ENCODE results near the gene COL4A5.

COL4A5 gene

DNA sequence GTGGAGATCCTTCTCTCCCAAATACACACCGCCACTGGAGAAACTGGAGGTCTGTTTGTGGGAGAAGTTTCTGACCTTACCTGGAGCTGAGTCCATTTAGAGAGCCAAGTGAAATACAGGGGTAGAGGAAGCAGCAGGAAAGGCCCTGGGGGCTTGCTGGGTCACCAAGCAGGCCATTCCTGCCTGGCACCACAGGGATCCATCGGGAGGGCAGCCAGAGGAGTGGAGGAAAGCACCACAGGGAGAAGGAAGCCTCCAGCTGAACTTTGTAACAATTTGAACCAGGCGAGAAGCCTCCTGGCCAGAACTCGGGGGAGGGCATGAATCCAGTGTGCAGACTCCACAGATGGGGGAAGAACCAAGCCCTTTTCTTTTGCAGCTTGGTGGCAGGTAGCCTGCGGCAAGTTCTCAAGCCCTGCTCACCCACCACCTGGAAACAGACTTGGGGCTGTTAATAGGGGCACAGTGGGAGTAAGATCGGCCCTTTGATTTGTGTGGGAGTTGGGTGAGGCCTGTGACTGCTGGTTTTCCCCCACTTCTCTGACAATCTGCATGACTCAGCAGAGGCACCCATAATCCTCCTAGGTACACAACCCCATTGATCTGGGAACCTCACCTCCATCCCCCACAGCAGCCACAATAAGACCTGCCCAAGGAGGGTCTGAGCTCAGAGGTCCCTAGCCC, 202.1 kb downstream of the COL4A5 start:
- DNase-seq (ENCODE audit: low read depth), result no peak

DNA sequence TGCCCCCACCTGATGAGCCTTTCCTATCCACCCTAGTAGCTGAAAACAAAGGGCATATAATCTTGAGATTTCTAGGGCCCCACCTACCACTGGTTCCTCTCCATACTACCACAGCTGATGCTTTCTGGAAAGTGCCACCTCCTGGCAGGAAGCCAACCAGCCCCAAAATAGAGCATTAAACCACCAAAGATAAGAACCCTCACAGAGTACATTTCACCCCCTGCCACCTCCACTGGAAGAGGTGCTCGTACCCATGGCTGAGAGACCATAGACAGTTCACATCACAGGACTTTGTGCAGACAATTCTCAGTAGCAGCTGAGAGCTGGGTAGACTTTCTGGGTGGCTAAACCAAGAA, 202.6 kb downstream of the COL4A5 start:
- no peak for DNase-seq (ENCODE audit: low read depth)

DNA sequence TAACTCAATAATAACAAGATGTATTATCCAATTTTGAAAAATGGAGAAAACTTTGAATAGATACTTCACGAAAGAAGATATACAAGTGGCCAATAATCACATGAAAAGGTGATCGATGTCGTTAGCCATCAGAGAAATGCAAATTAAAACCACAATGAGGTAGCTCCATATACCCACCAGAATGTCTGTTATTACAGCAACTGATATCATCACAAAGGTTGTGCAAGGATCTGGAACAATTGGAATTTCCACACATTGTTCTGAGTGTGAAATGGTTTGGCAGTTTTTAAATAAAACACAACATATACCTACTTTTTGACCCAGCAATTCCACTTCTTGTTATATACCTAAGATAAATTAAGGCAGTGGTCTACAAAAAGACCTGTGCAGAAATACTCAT, 225.1 kb downstream of the COL4A5 start:
- no peak for DNase-seq (ENCODE audit: low read depth)

DNA sequence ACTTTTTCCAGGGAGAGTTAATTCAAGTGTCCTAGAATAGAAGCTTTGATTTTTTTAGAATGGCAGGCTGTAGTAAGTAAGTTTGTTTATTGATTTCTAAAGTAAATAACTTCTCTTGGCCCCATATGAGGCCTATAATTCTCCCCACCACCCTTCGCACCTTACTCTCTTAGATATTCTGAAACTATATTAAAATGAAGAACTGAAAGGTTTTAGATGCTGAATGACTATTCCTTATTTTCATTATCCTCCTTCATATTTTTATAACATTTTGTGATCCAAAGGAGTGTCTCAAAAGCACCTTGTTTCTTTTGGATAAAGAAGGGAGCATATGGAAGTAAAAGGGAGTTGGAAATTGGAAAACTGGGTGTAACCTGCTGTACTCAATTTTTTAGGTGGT, 226.5 kb downstream of the COL4A5 start:
- no peak for DNase-seq (ENCODE audit: low read depth)

DNA sequence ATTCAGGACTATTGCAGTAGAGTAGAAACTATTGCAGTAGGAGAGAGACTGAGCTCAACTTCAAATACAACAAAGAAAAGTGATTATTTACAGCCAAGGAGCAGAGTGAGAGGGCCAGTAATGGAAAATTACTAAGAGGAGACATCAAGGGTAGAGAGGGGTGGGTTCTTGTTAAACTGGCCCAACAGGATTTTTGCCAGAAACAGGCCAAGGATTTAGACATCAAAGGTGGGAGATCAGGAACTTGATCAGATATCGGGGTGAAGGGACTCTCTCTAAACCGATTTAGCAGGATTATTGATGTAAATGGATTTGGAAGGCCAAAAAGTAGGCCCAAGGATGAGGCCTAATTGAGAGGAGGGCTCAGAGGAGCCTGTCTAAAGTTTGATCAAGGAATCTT, 231.9 kb downstream of the COL4A5 start:
- no peak for DNase-seq (ENCODE audit: low read depth)

DNA sequence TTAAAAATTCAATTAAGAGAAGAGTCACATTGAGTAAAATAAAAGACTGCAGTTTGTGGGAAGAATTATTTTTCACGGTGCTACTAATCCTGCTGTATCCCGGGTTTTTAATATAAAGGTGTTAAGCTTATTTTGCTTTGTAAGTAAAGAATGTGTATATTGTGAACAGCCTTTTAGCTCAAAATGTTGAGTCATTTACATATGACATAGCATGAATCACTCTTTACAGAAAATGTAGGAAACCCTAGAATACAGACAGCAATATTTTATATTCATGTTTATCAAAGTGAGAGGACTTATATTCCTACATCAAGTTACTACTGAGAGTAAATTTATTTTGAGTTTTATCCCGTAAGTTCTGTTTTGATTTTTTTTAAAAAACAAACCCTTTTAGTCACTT, 257.1 kb downstream of the COL4A5 start:
- no peak for DNase-seq (ENCODE audit: low read depth)

DNA sequence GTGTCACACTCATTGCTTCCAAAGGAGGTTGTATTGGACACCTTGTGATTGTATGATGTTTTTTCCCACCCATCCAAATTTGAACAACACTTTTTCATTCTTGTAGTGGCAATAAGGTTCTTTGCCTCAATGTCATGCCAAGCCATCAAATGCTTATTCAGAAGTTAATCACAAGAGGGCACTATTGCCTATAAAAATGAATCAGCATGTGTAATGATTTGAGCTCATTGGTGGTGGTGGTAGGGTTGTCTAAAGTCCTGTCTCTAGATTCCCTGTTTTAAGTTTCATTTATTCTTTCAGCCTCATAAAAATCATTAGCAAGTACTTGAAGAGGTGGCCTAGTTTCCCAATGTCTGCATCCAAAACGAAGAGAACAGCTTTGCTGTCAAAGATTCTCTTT, 259.7 kb downstream of the COL4A5 start:
- no peak for DNase-seq (ENCODE audit: low read depth)

DNA sequence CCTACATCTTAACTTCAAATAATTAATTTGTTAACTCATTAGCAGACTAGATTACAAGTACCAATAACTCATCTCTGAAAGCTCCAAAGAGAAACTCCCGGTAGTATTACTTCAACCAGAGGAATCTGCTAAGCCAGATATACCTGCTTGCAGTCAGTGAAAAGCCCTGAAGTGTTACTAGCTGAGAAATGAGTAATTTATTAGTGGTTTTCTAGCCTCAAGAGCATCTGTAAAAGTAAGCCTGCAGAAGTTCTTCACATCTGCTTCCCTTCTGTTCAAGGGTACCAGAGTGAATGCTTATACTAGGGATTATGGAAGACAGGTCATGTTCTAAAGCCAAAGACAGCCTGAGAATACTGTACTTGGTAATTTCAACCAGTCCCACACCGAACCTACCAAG, 262.0 kb downstream of the COL4A5 start:
- no peak for DNase-seq (ENCODE audit: low read depth)

DNA sequence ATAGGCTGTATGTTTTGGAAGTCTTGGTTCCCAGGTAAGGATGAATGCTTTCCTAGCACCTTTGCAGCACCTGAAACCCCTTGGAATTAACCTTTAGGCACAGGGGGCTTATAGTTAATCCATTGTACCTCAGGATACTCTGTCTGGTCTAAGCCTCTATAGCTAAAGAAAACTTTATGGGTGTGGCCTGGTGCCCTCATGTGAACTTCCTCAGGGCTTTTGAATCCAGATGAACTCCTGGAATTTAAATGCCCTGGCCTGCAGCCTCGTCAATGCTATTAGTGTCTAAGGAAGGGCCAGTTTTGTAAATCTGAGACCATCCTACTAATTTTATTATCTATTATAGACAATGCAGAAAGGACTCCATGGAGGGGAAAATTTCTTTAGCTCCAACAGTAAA, 262.9 kb downstream of the COL4A5 start:
- DNase-seq (ENCODE audit: low read depth), result no peak

DNA sequence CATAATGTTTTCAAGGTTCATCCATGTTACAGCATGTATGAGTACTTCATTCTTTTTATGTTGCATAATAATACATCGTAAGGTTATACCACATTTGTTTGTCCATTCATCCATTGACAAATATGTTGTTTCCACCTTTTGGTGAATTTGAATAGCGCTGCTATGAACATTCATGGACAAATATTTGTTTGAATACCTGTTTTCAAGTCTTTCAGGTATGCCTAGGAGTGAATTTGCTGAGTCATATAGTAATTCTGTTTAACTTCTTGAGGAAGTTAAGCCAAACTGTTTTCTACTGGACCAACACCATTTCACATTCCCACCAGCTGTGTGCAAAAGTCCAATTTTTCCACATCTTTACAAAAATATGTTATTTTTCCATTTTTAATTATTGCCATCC, 265.2 kb downstream of the COL4A5 start:
- DNase-seq (ENCODE audit: low read depth), result no peak

DNA sequence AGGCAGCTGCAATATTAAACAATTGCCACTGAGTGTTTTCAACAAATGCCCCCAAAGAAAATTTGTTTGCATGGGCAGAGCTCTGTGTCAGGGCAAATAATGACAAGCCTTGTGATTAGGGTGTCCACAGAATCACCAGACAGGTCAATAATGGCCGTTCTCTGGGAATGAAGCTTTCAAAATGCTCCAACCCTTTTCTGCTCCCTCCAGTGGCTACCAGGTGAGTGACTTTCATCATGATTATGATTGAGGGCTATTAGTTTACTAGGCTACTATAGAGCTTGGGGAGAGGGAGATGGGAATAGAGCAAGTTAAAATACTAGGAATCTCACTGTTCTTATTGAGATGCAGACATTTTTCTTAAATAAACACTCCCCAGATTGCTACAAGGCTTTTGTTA, 273.2 kb downstream of the COL4A5 start:
- no peak for DNase-seq (ENCODE audit: low read depth)

DNA sequence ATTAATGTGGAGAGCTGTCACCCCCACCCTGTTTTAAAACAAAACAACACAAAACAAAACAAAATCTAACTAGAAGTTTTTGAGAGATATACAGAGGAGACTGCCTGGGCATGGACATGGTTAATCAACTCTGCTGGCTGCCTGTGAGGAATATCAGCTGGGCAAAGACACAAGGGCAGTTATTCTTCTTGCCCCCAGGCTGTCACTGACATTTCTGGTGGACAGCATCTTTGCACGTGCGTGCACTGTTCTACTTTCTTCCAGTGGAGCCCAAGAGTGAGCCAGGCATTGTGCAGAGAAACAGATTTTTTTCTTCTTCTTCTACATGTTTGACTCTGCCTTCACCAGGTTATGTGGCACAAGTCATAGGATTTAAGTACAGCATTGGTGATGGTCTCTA, 282.9 kb downstream of the COL4A5 start:
- no peak for DNase-seq (ENCODE audit: low read depth)

DNA sequence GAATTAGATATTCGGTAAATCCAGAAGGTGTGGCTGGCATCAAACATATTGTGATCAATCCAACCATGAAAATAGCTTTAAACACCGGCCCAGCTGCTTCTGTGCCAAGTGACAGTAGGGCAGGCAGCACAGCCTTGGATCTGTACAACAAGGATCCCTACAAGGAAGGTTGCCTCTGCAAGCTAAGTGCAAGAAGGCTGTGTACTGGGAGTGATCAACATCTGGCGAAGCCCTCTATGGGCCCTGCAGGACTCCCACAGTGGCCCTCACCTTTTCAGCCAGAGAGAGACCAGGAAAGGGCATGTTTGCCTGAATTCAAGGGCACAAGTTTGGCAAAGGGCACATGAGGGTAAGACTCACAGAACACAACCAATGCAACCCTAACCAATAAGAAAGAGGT, 287.1 kb downstream of the COL4A5 start:
- no peak for DNase-seq (ENCODE audit: low read depth)

DNA sequence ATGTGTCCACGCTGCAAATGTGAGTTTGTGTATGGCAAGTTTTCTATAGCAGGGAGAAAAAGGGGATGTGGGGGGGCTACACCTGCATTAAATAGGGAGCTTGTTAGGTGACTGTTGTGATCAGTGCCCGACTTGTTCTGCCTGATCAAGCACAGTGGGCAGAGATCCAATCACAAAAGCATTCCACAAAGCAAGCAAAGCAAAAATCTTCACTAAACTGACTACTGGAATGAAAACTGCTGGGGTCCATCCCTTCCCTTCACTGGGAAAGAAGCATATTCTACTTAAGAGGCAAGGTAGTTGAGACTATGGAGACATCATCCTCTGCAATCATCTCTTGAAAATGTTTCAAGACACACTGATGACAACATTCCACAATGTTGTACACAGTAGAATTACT, 291.5 kb downstream of the COL4A5 start:
- DNase-seq (ENCODE audit: low read depth), result no peak

DNA sequence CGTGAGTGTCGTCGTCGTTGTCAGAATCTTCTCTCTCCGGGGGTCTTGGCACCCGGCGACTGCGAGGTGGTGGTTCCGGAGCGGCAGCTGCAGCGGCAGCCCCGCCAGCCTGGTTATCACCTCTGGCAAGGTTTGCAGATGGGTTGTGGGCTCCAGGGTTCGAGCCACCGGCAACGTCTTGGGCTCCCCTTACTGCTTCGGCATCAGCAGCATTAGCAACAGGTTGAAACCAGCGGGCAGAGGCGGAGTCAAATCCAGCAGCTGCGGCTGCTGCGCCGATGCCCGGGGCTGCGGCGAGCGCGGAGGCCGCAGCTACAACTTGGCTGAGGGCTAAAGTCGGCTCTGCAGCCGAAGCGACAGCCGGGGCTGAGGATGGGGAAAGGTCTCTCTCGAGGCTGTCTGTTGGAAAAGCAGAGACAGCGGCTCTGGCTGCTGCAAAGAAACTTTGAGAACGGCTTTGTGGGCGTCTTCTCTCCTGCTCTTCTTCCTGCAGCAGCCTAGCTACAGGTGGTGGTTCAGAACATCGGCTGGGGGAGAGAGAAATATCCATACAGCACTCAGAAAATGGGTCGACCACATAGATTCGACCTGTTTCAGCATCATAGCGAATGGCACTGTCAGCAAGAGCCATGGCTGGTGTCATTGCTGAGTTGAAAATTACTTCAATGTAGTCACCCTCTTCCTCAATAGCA, 293.1 kb downstream of the COL4A5 start:
- DNase-seq (ENCODE audit: low read depth), result no peak

DNA sequence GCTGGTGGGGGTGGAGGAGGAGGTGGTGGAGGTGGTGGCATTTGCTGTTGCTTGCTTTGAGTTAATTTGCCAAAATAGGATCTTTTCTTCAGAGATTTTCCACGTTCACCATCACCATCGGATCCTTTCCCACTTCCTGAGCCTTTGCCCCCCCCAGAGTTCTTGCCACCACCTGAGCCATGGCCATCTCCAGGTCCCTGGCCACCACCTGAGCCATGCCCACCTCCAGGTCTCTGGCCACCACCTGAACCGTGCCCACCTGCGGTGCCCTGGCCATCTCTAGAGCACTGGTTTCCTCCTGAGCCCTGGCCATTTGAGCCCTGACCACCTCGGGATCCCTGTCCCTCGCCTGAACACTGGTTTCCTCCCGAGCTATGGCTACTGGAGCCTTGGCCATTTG, 294.8 kb downstream of the COL4A5 start:
- no peak for DNase-seq (ENCODE audit: low read depth)

DNA sequence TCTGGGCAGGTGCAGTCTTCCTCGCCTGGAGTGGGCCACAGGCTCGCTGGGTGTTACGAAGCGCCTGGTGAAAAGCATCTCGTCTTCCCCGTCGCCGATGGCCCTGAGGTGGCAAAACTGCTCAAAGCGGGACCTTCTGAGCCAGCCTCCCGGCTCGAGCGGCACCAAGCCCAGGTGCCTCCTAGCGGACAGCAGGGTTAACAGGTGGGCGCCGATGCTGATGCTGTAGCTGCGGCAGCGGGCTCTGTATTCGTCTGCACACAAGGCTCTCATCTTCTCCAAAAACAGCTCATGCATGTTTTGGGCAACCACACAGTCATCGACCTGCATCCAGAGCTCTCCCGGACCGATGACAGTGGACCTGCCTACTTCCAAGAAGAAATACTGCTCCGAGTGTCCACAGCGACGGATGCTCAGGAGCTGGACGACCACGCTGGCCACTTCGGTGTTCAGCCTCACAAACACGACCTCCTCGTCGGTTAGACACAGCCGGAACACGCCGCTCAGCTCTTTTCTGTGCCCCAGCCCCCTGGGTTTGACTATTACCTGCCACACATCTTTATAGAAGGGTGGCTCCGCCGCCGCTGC, 295.5 kb downstream of the COL4A5 start:
- no peak for DNase-seq (ENCODE audit: low read depth)

DNA sequence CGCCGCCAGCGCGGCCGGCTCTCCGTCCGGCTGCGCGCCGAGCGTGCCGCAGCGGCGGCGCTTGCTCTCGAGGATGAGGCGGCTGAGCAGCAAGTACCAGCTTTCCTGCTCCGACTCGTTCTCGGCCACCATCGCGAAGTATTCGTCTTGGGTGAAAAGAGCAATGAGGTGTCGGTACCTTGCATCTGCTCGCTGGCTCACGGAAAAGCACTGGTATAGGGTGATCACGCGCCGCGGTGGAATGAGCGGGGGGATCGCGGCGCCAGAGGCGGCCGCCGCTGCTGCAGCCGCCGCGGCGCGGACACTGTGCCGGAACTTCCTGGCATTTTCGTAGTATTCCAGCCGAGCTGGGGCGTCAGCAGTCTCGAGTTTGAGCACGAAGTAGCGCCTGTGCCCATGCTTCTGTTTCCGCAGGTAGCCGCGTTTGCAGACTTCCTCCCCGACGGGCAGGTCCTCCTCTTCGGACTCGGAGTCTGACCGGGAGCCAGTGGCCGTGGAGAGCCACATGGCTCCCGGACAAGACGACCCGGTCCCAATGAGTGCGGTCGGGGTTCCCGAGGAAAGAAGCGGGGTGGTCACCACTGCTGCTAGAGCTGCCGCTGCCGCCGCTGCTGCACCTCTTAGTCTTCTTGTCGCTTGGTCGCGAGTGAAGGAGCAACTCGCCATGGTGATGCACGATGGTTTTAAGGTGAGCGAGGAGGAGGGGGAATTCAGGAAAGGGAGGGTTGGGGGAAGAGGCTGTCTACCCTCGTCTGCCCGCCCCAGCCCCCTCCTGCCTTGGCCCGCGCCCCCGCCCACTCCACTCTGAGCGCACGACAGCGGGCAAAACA, 296.3 kb downstream of the COL4A5 start:
- no peak for DNase-seq (ENCODE audit: low read depth)

DNA sequence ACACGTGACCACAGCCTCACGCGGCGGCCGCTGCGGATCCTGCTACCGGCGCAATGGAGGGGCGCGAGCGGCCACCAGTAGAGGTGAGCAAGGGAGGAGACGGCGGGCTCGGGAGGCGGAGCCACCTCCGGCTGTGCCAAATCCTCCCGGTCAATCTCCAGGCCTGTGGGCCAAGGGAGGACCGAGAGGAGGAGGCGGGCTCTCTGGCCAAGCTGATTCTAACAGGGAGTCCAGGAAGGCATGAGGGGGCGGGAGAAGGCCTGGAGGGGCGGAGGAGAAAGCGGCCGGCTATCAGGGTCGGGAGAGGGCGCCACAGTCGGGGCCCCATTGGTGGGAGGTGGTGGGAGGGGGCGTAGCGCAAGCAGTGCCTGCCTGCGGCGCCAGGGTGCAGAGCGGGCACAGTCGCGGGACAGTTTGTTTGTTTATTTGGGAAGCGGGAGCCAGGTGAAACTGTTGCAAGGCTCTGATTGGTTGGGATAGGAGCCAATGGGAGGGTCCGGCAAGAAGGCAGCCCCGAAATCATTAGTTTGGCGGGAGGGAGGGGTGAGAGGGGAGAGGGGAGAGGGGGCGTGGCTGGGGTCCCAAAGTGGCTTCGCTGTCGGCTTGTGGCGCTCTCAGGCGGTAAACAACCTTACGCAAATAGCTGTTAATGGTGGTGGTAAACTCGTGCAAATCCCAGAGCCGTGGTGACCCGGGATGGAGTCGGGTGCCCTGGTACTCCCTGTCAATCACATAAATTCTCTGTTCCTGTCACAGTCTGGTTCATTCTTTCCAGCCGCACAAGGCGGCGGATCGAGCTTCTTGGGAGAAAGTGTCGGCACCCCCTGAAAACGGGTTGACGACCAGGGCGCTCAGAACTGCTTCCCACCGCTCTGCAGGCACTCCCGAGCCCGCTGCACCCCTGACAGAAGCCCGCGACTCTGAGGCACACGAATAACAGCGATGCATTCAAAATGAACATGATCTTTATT, 297.2 kb downstream of the COL4A5 start, which contains the start of gene IRS4:
Gene IRS4, minus strand, starts transcription at position 55 of the 971 bp plus-strand sequence.
- no peak for DNase-seq (ENCODE audit: low read depth)

DNA sequence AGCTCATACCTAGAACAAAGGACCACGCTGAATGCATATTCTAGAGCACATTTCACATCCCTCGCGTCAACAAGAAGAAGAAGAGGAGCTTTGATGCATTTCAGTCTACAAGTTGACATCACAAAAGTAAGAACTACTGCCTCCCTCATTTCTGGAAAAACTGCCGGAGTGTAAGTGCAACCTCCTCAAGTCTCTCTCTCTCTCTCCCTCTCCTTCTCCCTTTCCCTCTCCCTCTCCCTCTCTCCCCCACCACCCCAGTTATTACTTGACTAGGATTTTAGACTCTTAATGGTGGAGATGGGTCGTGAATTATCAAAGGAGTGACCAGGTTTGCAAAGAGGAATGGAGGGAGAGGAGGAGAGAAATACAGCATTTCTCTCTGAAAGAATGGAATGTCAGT, 298.1 kb downstream of the COL4A5 start:
- DNase-seq (ENCODE audit: low read depth), result no peak

DNA sequence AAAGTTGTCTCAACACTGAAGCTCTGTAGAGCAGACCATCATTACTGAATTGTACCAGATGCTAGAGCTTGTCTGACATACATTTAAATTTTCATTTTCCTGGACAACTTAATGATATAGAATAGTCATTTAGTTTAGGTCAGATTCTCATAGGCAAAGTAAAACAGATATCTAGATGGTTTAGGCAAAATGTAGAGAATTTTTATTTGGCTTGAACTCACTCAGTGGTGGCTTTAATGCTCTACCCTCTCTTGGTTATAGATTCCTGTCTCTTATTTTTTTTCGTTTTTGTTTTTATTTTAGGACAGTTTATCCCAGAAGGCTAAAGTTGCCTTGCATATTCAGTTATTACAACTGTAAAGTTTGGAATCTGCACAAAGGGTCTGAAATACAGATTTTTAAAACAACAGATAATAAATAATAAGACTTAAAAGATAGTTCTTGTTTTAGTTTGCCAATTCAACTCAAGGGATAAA, 300.7 kb downstream of the COL4A5 start:
- no peak for DNase-seq (ENCODE audit: low read depth)

Measured in stimulated activated CD8-positive, alpha-beta memory T cell treated with anti-CD3 and anti-CD28 coated beads, Interleukin-15, amount 100 ng/mL, for 1 hour (primary cell).